IMR-90 (cell line): ENCODE data around the gene STXBP6. TPM values are rescaled to one million over a fixed set of nuclear protein-coding genes. Genes with fewer than 3 reads are reported as not detected.

Source experiments
- ATAC-seq: fragments of 200-7000 bp; cut with Tn5 transposase; 2 replicates; pipeline ENCODE4 v1.9.1; 2020; ENCODE audit warnings: low read depth, mild to moderate bottlenecking, moderate library complexity
- BruUV-seq: library from RNA; stranded (reverse); fragments of 400-500 nt; replicated peaks from 2 replicates; lab custom pipeline; 2021; lab: Mats Ljungman, UMichigan
- CTCF ChIA-PET: fragments of 300-600 bp; formaldehyde crosslinking; extraction: SDS; loops from one replicate; lab custom pipeline; 2021; ENCODE audit warnings: antibody characterized with exemption; lab: Yijun Ruan, JAX
- POLR2A ChIA-PET: fragments of 300-600 bp; sonication (Branson Sonifier 250); formaldehyde crosslinking; loops from one replicate; lab custom pipeline; 2022; ENCODE audit warnings: antibody characterized with exemption; ENCODE audit not compliant: unreplicated experiment; lab: Charles Lee
- DNase-seq: peaks from one replicate; pipeline ENCODE4 v3.0.0; 2013
- H2AFZ ChIP-seq: replicated peaks from 2 replicates; pipeline ENCODE3; 2013; ENCODE audit warnings: low read length, mild to moderate bottlenecking; ENCODE audit not compliant: poor library complexity
- H2AK5ac ChIP-seq: 2 replicates; pipeline ENCODE4 v1.6.1; 2013; ENCODE audit warnings: low read depth, low read length, inconsistent platforms
- H2AK9ac ChIP-seq: replicated peaks from 2 replicates; pipeline ENCODE3; 2013; ENCODE audit warnings: mild to moderate bottlenecking, low read depth, low read length, moderate library complexity; ENCODE audit not compliant: poor library complexity
- H2BK120ac ChIP-seq: 2 replicates; pipeline ENCODE4 v1.6.1; 2013; ENCODE audit warnings: low read depth, low read length, inconsistent platforms
- H2BK15ac ChIP-seq: 3 replicates; pipeline ENCODE4 v1.6.1; 2013; ENCODE audit warnings: low read depth, low read length, inconsistent platforms
- H2BK20ac ChIP-seq: 2 replicates; pipeline ENCODE4 v1.6.1; 2013; ENCODE audit warnings: low read depth, mild to moderate bottlenecking, inconsistent platforms, low read length, moderate library complexity
- H2BK5ac ChIP-seq: 2 replicates; pipeline ENCODE4 v1.6.1; 2013; ENCODE audit warnings: mild to moderate bottlenecking, low read depth, low read length, inconsistent platforms; ENCODE audit not compliant: poor library complexity, severe bottlenecking
- H3K14ac ChIP-seq: replicated peaks from 2 replicates; pipeline ENCODE4 v1.6.1; 2013; ENCODE audit warnings: low read depth, low read length, inconsistent platforms
- H3K18ac ChIP-seq: 2 replicates; pipeline ENCODE4 v1.6.1; 2013; ENCODE audit warnings: low read depth, low read length, control low read depth
- H3K23ac ChIP-seq: 2 replicates; pipeline ENCODE4 v1.6.1; 2013; ENCODE audit warnings: low read depth, low read length, inconsistent platforms
- H3K27ac ChIP-seq: 2 replicates; pipeline ENCODE4 v1.5.1; 2013; ENCODE audit warnings: mild to moderate bottlenecking, control low read depth, low read length; ENCODE audit not compliant: insufficient read depth
- H3K27me3 ChIP-seq: 2 replicates; pipeline ENCODE4 v1.6.1; 2013; ENCODE audit warnings: low read length; ENCODE audit not compliant: control insufficient read depth, insufficient read depth
- H3K36me3 ChIP-seq: 2 replicates; pipeline ENCODE4 v1.6.1; 2013; ENCODE audit warnings: low read length, mixed read lengths; ENCODE audit not compliant: control insufficient read depth, insufficient read depth
- H3K4ac ChIP-seq: 2 replicates; pipeline ENCODE4 v1.6.1; 2013; ENCODE audit warnings: low read depth, low read length, inconsistent platforms
- H3K4me1 ChIP-seq: 2 replicates; pipeline ENCODE4 v1.6.1; 2013; ENCODE audit warnings: low read length, mixed read lengths; ENCODE audit not compliant: control insufficient read depth, insufficient read depth
- H3K4me2 ChIP-seq: 2 replicates; pipeline ENCODE4 v1.6.1; 2013; ENCODE audit warnings: low read depth, mild to moderate bottlenecking, control low read depth, low read length, moderate library complexity
- H3K4me3 ChIP-seq: 2 replicates; pipeline ENCODE4 v1.5.1; 2013; ENCODE audit warnings: low read depth, mild to moderate bottlenecking, control low read depth, low read length, moderate library complexity; ENCODE audit not compliant: insufficient read depth
- H3K56ac ChIP-seq: 2 replicates; pipeline ENCODE4 v1.6.1; 2013; ENCODE audit warnings: low read length, inconsistent platforms; ENCODE audit not compliant: insufficient read depth; ENCODE audit errors: extremely low read depth
- H3K79me1 ChIP-seq, 2 experiments: 2 replicates each; pipeline ENCODE4 v1.6.1; 2013; ENCODE audit warnings: low read length in 2 of 2, inconsistent platforms in 1 of 2, low read depth in 1 of 2
- H3K9ac ChIP-seq: 2 replicates; pipeline ENCODE4 v1.6.1; 2013; ENCODE audit warnings: low read depth, low read length, control low read depth
- H3K9me1 ChIP-seq: 2 replicates; pipeline ENCODE4 v1.6.1; 2013; ENCODE audit warnings: low read length, inconsistent platforms; ENCODE audit not compliant: insufficient read depth
- H3K9me3 ChIP-seq: 2 replicates; pipeline ENCODE4 v1.6.1; 2013; ENCODE audit warnings: low read length; ENCODE audit not compliant: control insufficient read depth, insufficient read depth
- H4K20me1 ChIP-seq: 2 replicates; pipeline ENCODE4 v1.6.1; 2013; ENCODE audit warnings: low read length, inconsistent platforms; ENCODE audit not compliant: insufficient read depth
- H4K5ac ChIP-seq: 2 replicates; pipeline ENCODE4 v1.6.1; 2013; ENCODE audit warnings: mild to moderate bottlenecking, low read depth, low read length, control low read depth
- H4K8ac ChIP-seq, 2 experiments: 2 replicates each; pipeline ENCODE4 v1.6.1; 2013; ENCODE audit warnings: low read depth in 2 of 2, low read length in 2 of 2, control low read depth in 1 of 2, inconsistent platforms in 1 of 2
- H4K91ac ChIP-seq: 2 replicates; pipeline ENCODE4 v1.6.1; 2013; ENCODE audit warnings: low read depth, low read length, inconsistent platforms; ENCODE audit not compliant: insufficient read depth
- FOS ChIP-seq: fragments of 150-350 bp; IDR thresholded peaks from 2 replicates; pipeline ENCODE4 v1.6.1; 2016; ENCODE audit warnings: low read depth, low read length
- MAFK ChIP-seq: IDR thresholded peaks from 2 replicates; pipeline ENCODE4 v1.6.1; 2012; ENCODE audit warnings: low read depth, low read length, improper control_type of control experiment
- MAZ ChIP-seq: IDR thresholded peaks from 2 replicates; pipeline ENCODE4 v1.6.1; 2012; ENCODE audit warnings: low read depth, mild to moderate bottlenecking, low read length, improper control_type of control experiment, moderate library complexity, borderline replicate concordance
- MXI1 ChIP-seq: IDR thresholded peaks from 2 replicates; pipeline ENCODE4 v1.6.1; 2012; ENCODE audit warnings: low read depth, mild to moderate bottlenecking, low read length, moderate library complexity, borderline replicate concordance
- POLR2A ChIP-seq: IDR thresholded peaks from 2 replicates; pipeline ENCODE4 v1.6.1; 2012; ENCODE audit warnings: mild to moderate bottlenecking, low read depth, low read length
- RAD21 ChIP-seq: IDR thresholded peaks from 2 replicates; pipeline ENCODE4 v1.6.1; 2012; ENCODE audit warnings: low read length, improper control_type of control experiment
- RCOR1 ChIP-seq: IDR thresholded peaks from 2 replicates; pipeline ENCODE4 v1.6.1; 2012; ENCODE audit warnings: mild to moderate bottlenecking, low read length, improper control_type of control experiment; ENCODE audit not compliant: insufficient replicate concordance
- WGBS, 2 experiments: methylation state at CpG; one replicate each; pipeline versions ENCODE4 v1.1.5 to v1.1.7; 2013; ENCODE audit warnings: missing lambda C conversion rate in 2 of 2; ENCODE audit not compliant: insufficient read length in 1 of 2; ENCODE audit errors: extremely low coverage in 2 of 2; 5-methylcytosine and 5-hydroxymethylcytosine counted together
- dilution Hi-C: fragments of 300-500 bp; cut with HindIII; formaldehyde crosslinking; loops from one replicate; pipeline ENCODE4 v1.14.3; 2018; ENCODE audit warnings: low sequenced_read_pairs; ENCODE audit not compliant: unreplicated experiment
- in situ Hi-C: fragments of 300-500 bp; cut with MboI; formaldehyde crosslinking; loops from 3 replicates; pipeline ENCODE4 v1.14.3; 2019; ENCODE audit warnings: low sequenced_read_pairs, inconsistent platforms, mixed read lengths
- intact Hi-C: fragments of 100-400 bp; cut with micrococcal nuclease; formaldehyde crosslinking; loops from 2 replicates; pipeline ENCODE4 v1.10.0; 2022
- polyA plus RNA-seq, 3 experiments: library from polyadenylated mRNA; depleted of rRNA; stranded (reverse); fragments of >200 nt; gene quantifications; 2 replicates each; pipeline ENCODE4 v1.2.3, GENCODE V29; 2012; ENCODE audit warnings: low replicate concordance in 1 of 3
- total RNA-seq: library from RNA; depleted of rRNA; stranded (reverse); fragments of >200 nt; gene quantifications from 2 replicates; pipeline ENCODE4 v1.2.3, GENCODE V29; 2012
- TF ChIP-seq, protein P1 (sequence below): fragments of 150-350 bp; IDR thresholded peaks from 2 replicates; pipeline ENCODE4 v1.6.1; 2016; ENCODE audit warnings: low read depth, mild to moderate bottlenecking, low read length, moderate library complexity, borderline replicate concordance

STXBP6 gene
- total and polyA plus RNA-seq, 2 of the 4 experiments (the other 2 are of a cell fraction) = 14.2 to 14.3 TPM

- H4K5ac ChIP-seq = no peak overlapping the region
- H3K4me2 ChIP-seq = no peak overlapping the region
- H2BK20ac ChIP-seq = no peak overlapping the region
- H3K9ac ChIP-seq = no peak overlapping the region
- no peak overlapping the region for H3K23ac ChIP-seq
- ATAC-seq (no peak), DNase-seq (no peak)
- H3K4me3 ChIP-seq = no peak overlapping the region
- H3K9me1 ChIP-seq = no peaks in the 10 kb centered on the region
- WGBS, 2 experiments = 100% methylated on average over 1 of the region's 2 CpGs; no CpG with 5 or more reads in 1 of the 2 experiments
- no peak overlapping the region for H2BK120ac ChIP-seq
- H3K79me1 ChIP-seq = no peaks in the 10 kb centered on the region
- no peak overlapping the region for H2BK15ac ChIP-seq
- no peaks in the 10 kb centered on the region for H3K36me3 ChIP-seq
- H3K9me3 ChIP-seq = no peaks in the 10 kb centered on the region
- H3K27ac ChIP-seq = no peak overlapping the region
- peaks cover 3% of the 10 kb centered on the region; the same call in 1 of the 2 replicates for H4K20me1 ChIP-seq
- no peak overlapping the region for H2BK5ac ChIP-seq
- H3K27me3 ChIP-seq = no peaks in the 10 kb centered on the region; the same call in 1 of the 2 replicates
- no peak overlapping the region for H2AK9ac ChIP-seq
- ChIA-PET POLR2A (no interaction called here), CTCF (interaction anchor here (1.0 kb wide), 1 partner anchor 170 kb away, joined by 4 read pairs; no protein-coding TSS in a partner anchor)
- in situ Hi-C loops (no loop called here), intact Hi-C loops (loop anchor here (5.0 kb wide), 1 partner anchor 132 kb away; no protein-coding TSS in a partner anchor), dilution Hi-C loops (no loop called here)
- no peak for TF ChIP-seq MAZ
- no peak for TF ChIP-seq POLR2A
- TF ChIP-seq RCOR1 = no peak
- TF ChIP-seq, protein P1, sequence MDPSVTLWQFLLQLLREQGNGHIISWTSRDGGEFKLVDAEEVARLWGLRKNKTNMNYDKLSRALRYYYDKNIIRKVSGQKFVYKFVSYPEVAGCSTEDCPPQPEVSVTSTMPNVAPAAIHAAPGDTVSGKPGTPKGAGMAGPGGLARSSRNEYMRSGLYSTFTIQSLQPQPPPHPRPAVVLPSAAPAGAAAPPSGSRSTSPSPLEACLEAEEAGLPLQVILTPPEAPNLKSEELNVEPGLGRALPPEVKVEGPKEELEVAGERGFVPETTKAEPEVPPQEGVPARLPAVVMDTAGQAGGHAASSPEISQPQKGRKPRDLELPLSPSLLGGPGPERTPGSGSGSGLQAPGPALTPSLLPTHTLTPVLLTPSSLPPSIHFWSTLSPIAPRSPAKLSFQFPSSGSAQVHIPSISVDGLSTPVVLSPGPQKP = no peak
- no peak for TF ChIP-seq MXI1
- TF ChIP-seq MAFK = no peak
- TF ChIP-seq FOS = no peak
- TF ChIP-seq RAD21 = no peak
- H3K4me1 ChIP-seq = peaks cover 3% of the 10 kb centered on the region
- no TSS peak for BruUV-seq
- no peak overlapping the region for H3K14ac ChIP-seq
- no peak overlapping the region for H2AFZ ChIP-seq
- H2AK5ac ChIP-seq = no peak overlapping the region; the same call in 1 of the 2 replicates
- H4K91ac ChIP-seq = no peak overlapping the region
- H4K8ac ChIP-seq = no peak overlapping the region
- no peak overlapping the region for H3K18ac ChIP-seq
- no peak overlapping the region for H3K56ac ChIP-seq
- H3K4ac ChIP-seq = no peak overlapping the region
These were observed 70.2 kb downstream of the STXBP6 start for GRCh38 chr14:24979725-24980239.
